Large intestine (tissue), 3 donors: ENCODE results near the gene PALLD. TPM values are rescaled to one million over a fixed set of nuclear protein-coding genes. Genes with fewer than 3 reads are reported as not detected.

Source experiments
- DNase-seq, 2 donors: peaks; one replicate each; pipeline versions ENCODE4 v3.0.0 to v3.0.0-alpha.2; 2013
- H3K27ac ChIP-seq: one replicate; pipeline ENCODE4 v1.5.1; 2013; ENCODE audit warnings: low read length
- H3K27me3 ChIP-seq: 2 replicates; pipeline ENCODE4 v1.6.1; 2013; ENCODE audit warnings: low read length; ENCODE audit not compliant: control insufficient read depth, insufficient read depth
- H3K36me3 ChIP-seq: 2 replicates; pipeline ENCODE4 v1.6.1; 2013; ENCODE audit warnings: low read length; ENCODE audit not compliant: control insufficient read depth, insufficient read depth
- H3K4me1 ChIP-seq: one replicate; pipeline ENCODE4 v1.6.1; 2013; ENCODE audit warnings: low read length; ENCODE audit not compliant: control insufficient read depth, insufficient read depth
- H3K4me3 ChIP-seq: one replicate; pipeline ENCODE4 v1.5.1; 2013; ENCODE audit warnings: low read length
- H3K9me3 ChIP-seq: one replicate; pipeline ENCODE4 v1.6.1; 2013; ENCODE audit warnings: mild to moderate bottlenecking, low read depth, low read length, moderate library complexity; ENCODE audit not compliant: control insufficient read depth
- WGBS: methylation state at CpG from one replicate; pipeline ENCODE4 v1.1.5; 2013; ENCODE audit warnings: low lambda C conversion rate; ENCODE audit not compliant: insufficient coverage; 5-methylcytosine and 5-hydroxymethylcytosine counted together
- polyA plus RNA-seq: library from polyadenylated mRNA; unstranded; fragments of 120-200 nt; gene quantifications from one replicate; pipeline ENCODE4 v1.2.1, GENCODE V29; 2013

Gene PALLD
- polyA plus RNA-seq, 1 donor: 59.7 TPM

DNA sequence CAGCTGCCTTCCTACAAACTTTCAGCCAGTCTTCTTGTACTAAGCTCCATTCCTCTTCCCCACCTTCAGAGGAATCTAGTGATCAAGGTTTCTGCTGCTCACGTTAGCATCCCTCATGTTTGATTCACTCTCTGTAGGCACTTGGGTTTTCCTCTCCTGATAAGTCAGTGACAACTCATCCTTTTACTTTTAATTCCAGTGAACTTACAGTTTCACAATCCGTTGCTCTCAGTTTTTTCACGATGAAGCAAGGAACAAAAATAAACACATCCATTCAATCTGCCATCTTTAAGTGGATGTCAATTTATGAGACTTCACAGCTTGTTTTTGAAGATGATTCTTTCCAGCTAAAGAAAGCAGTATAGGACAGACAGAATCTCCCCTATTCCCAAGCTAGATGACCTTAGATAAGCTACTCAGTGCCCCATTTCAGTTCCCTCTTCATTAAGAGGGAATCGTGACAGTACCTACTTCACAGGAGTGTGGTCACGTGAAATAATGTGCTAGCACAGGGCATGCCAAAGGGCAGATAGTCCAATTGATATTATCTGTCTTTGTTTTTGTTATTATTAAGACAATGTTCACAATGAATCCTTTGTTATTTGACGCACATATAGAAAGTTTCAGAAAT lies 234.3 kb downstream of the PALLD start:
- Histone ChIP-seq H3K27ac (no peak overlapping the region), H3K4me1 (no peaks in the 10 kb centered on the region), H3K27me3 (no peaks in the 10 kb centered on the region), H3K9me3 (no peaks in the 10 kb centered on the region), H3K36me3 (no peaks in the 10 kb centered on the region), H3K4me3 (no peak overlapping the region)
- whole genome bisulfite sequencing: 77% methylated on average over 2 of the region's 6 CpGs
- DNase-seq: no peak

- DNase-seq: no peak
- H3K36me3 ChIP-seq: no peaks in the 10 kb centered on the region
- H3K27ac ChIP-seq: no peak overlapping the region
- H3K4me1 ChIP-seq: no peaks in the 10 kb centered on the region
- WGBS: 89% methylated on average over 3 of the region's 6 CpGs
- no peak overlapping the region for H3K4me3 ChIP-seq
- H3K9me3 ChIP-seq: no peaks in the 10 kb centered on the region
- no peaks in the 10 kb centered on the region for H3K27me3 ChIP-seq
Observed at GRCh38 chr4:168731706-168732414, 235.0 kb downstream of the PALLD start.

DNA sequence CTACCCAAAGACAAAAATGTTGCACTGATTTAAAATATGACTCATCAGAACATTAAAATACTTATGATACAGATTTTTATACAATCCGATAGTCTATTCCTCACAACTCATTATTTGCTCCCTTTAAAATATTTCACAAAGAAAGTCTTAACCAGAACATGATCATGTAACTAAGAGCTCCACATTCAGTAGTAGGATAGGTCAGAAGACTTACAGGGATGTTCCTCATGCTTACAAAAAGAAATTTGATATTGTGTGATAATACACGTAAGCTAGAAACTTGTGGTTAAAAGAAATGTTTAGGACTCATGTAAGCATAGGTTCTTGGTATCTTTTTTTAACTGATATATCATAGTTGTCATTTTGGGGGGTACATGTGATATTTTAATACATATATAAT lies 235.9 kb downstream of the PALLD start:
- Histone ChIP-seq H3K36me3 (no peaks in the 10 kb centered on the region), H3K9me3 (no peaks in the 10 kb centered on the region), H3K27me3 (no peaks in the 10 kb centered on the region), H3K4me3 (no peak overlapping the region), H3K4me1 (no peaks in the 10 kb centered on the region), H3K27ac (no peak overlapping the region)
- 100% methylated on average over 1 of the region's 2 CpGs for WGBS
- DNase-seq: no peak

DNA sequence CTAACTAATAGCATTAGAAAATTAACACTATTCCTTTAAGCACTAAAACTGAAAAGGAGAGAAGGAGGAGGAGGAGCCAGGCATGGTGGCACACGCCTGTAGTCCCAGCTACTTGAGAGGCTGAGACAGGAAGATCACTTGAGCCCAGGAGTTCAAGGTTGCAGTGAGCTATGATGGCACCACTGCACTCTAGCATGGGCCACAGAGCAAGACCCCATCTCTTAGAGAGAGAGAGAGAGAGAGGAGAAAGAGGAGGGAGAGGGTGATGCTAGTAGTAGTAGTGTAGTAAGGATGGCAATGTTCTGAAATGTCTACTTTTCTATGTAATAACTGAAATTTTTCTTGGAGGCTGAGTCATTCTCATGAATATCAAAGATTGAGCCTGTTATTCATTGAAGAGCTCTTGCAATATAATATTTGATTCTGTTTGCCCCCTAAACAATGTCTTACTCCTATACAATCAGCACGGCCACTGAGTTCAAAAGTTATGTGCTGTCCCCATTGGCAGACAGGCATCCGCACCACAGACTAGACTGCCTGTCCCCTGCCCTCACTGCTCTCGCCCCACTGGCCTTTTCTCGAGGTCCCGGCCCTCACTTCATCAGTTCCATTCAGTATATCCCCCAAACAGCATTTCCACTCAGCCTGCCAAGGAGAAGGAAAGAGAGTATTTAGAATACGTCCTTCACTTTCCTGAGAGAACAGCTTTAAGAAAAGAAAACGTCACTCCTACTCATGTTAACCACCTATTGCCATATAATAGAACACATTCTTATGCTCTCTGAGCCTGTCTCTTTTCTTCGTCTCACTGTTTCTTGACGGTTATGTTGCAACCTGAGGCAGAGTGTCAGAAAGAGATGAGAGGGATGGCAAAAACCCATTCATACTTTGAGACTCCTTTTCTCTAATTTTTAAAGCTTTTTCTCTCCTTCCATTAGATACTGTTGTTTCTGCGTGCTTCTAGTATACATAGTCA lies 238.1 kb downstream of the PALLD start:
- 90% methylated on average over 3 of the region's 11 CpGs for WGBS
- no peak overlapping the region for H3K27ac ChIP-seq
- DNase-seq: no peak
- H3K36me3 ChIP-seq: no peaks in the 10 kb centered on the region
- no peaks in the 10 kb centered on the region for H3K9me3 ChIP-seq
- no peaks in the 10 kb centered on the region for H3K27me3 ChIP-seq
- H3K4me1 ChIP-seq: no peaks in the 10 kb centered on the region
- no peak overlapping the region for H3K4me3 ChIP-seq

DNA sequence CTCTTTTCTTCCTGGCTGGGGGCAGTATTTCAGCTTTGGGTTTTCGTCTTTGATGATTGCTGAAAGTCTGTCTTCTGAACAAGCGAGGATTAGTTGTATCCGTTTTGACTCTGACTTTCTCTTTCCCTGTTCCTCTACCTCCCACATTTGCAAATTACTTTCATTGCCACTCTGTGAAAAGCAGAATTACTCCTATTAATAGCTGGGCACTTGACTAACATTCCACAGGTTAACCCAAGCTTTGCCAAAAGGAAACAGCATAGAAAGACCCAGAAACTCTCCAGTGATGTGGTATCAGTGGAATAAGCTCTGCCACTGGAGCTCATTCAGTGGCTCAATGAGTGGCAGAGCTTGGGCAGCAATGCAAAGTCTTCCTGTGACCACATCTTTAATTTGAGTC lies 238.9 kb downstream of the PALLD start:
- Histone ChIP-seq H3K4me1 (no peaks in the 10 kb centered on the region), H3K27me3 (no peaks in the 10 kb centered on the region), H3K4me3 (no peak overlapping the region), H3K9me3 (no peaks in the 10 kb centered on the region), H3K27ac (no peak overlapping the region), H3K36me3 (no peaks in the 10 kb centered on the region)
- 86% methylated on average over 3 of the region's 3 CpGs for WGBS
- no peak for DNase-seq

- Histone ChIP-seq H3K27me3 (no peaks in the 10 kb centered on the region), H3K4me1 (no peaks in the 10 kb centered on the region), H3K4me3 (no peak overlapping the region), H3K27ac (no peak overlapping the region), H3K9me3 (no peaks in the 10 kb centered on the region), H3K36me3 (no peaks in the 10 kb centered on the region)
- 78% methylated on average over 5 of the region's 7 CpGs for WGBS
- no peak for DNase-seq
Observed at GRCh38 chr4:168736860-168737805, 240.3 kb downstream of the PALLD start.

DNA sequence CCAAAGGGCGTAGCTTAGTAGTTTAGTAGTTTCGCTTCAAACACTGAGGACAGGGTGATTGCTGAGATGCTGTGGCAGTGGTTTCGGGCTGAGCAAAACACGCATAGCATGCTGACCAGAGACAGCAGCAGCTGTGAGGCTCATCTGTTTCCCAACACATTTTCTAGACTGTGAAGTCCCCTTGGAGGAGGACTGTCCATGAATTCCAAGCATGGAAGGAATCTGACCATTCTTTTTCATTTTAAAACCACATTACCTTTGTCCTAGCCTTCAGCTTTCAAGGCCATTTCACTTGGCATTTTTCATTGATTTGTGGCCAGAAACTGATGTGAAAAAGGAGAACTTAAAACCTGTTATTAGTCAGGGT lies 240.9 kb downstream of the PALLD start:
- Histone ChIP-seq H3K4me3 (no peak overlapping the region), H3K4me1 (no peaks in the 10 kb centered on the region), H3K27ac (no peak overlapping the region), H3K36me3 (no peaks in the 10 kb centered on the region), H3K9me3 (no peaks in the 10 kb centered on the region), H3K27me3 (no peaks in the 10 kb centered on the region)
- WGBS: 100% methylated on average over 1 of the region's 4 CpGs
- DNase-seq: no peak

DNA sequence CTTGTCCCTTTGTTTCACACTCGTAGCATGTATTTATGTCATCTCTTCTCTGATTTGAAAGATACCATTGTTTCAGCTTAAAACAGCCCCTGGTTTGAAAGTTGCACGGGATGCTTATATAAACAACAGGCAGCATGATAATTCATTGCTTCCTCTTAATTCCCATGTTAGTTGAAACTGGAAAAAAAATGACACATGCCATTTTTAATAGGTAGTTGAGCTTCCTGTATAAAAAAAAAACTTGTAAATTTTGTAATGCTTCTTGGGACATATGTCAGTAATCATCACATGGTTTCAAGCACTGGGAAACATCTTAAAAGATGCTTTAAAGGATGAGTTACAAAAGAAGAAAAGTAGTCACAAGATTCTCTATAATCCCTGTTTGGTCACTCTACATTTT lies 243.0 kb downstream of the PALLD start:
- Histone ChIP-seq H3K27ac (no peak overlapping the region), H3K27me3 (no peaks in the 10 kb centered on the region), H3K4me3 (no peak overlapping the region), H3K36me3 (no peaks in the 10 kb centered on the region), H3K4me1 (no peaks in the 10 kb centered on the region), H3K9me3 (no peaks in the 10 kb centered on the region)
- 60% methylated on average over 1 of the region's 2 CpGs for WGBS
- DNase-seq: no peak

DNA sequence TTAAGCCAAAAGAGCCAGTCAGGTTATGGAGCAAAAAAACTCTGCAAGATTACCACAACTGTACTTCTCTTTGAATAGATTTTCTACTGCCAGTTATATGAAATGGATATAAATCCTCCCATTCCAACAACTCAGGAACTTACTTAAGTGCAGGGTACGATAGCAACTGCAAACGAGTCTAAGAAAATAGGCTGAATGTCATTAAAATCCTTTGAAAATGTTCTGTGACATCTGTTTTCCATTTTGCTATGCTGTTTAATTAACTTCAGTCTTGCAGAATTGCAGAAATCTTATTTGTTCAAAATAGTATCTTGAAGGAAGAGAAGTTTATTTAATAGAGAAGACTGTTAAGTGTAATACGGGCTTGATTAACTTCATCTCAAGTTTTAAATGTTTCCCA lies 243.8 kb downstream of the PALLD start:
- no CpG with 5 or more reads among the region's 3 CpGs for WGBS
- no peak for DNase-seq

More for the DNA sequence above, 243.8 kb downstream of the PALLD start:
- H3K4me3 ChIP-seq: no peak overlapping the region
- H3K27ac ChIP-seq: no peak overlapping the region
- no peaks in the 10 kb centered on the region for H3K9me3 ChIP-seq
- H3K4me1 ChIP-seq: no peaks in the 10 kb centered on the region
- H3K36me3 ChIP-seq: no peaks in the 10 kb centered on the region
- H3K27me3 ChIP-seq: no peaks in the 10 kb centered on the region
